HG03097 (cell line): ENCODE measurements around the gene PHACTR1.

Experiments
- ATAC-seq: cut with Tn5 transposase; IDR thresholded peaks from one replicate; pipeline ENCODE4 v1.9.1; 2021; ENCODE audit not compliant: unreplicated experiment, low FRiP score

The PHACTR1 gene

DNA sequence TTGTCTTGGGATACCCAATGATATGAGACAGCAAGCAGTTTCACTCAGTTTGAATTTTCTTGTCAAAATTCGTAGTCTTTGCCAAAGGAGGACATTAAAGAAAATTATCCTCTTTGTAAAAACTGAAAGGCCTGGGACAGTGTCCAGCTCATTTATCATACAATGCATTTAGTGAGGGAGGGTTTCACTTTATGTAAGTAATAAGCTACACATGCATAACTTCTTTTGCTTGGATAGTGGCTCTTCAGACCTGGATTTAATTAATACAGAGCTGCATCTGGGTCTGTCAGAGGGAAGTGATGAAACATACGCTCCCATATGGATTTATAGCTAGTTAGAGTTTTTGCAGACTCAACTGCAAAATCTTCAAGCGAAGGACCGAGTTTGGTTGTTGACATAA is 175.6 kb downstream of the PHACTR1 start:
- no peak for ATAC-seq

GRCh38 chr6:12893036-12893435 is 176.5 kb downstream of the PHACTR1 start:
- ATAC-seq: no peak

DNA sequence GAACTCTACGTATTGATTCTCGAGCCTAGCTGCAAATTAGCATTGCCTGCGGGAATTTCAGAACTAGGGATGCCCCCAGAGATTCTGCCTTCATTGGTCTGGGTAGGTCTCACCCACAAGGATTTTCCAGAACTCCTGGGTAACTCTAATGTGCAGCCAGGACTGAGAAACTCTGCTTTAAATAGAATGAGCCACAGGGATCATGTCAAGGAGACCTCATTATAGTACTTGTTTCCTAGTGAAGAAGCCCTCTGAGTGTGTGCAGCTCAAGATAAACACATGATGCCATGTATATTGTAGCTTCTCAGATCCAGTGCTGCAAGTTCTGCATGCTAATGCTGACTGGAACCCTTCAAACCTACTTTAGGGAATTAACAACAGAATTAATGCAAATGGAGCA is 179.2 kb downstream of the PHACTR1 start:
- ATAC-seq: no peak

DNA sequence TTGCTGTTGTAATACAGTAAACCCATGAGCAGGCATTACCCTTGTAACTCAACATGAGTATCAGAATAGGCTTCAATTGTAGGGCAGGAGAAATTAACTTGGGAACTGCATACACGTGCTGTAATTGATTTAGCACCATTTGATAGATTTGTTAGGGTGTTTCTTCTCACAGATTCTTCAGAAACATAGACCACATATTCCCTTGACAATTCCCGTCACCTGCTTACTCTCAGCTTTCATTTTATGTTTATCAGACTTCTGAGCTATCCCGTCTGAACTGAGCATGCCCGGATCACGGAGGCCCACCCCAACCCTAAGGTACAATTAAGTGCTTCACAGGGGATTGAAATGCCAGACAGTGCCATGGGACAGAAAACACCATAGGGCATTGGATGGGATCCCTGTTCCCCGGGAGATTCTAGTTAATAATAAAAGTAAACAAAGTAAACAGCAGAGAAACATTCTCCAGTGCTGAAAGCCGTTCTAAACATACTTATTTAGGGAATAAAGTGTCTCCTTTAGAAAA is 179.7 kb downstream of the PHACTR1 start:
- no peak for ATAC-seq

- ATAC-seq: no peak
Measured at GRCh38 chr6:12898603-12899002, 182.0 kb downstream of the PHACTR1 start.

DNA sequence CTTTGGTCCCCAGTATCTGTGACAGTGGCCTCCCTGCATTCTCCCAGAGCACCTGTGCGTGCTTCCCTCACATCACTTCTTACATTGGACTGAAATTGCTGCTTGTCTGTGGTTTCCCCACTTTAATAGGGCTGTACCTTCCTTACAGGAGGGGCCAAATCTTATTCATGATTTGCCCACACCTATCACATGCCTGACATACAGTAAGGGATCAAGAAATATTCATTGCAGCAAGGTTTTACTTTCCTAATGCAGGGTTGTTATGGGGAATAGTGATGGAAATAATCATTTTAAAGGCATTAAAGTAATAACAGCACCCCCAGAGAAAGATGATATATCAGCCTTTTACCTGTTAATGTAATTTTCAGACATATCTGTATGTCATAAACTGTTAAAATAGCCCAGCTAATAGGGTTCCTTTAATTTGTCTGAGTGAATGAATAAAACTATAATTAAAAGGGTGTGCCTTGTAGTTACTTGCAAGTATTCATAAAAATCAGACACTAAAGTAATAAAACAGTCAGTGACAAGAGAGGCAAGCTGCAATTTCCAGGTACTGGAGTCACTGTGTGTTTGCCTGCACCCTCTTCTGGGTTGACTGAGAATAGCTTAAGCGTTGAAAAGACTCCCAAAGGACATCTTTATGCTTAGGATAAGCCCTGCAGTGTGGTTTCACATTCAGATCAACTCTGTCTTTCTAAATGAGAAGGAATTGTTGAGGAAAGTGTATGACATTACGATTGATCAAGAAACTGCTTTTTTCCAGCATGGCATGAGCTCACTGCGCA is 182.7 kb downstream of the PHACTR1 start:
- no peak for ATAC-seq

GRCh38 chr6:12903246-12903645 is 186.7 kb downstream of the PHACTR1 start:
- no peak for ATAC-seq

GRCh38 chr6:12909833-12910232 is 193.3 kb downstream of the PHACTR1 start:
- ATAC-seq: no peak

DNA sequence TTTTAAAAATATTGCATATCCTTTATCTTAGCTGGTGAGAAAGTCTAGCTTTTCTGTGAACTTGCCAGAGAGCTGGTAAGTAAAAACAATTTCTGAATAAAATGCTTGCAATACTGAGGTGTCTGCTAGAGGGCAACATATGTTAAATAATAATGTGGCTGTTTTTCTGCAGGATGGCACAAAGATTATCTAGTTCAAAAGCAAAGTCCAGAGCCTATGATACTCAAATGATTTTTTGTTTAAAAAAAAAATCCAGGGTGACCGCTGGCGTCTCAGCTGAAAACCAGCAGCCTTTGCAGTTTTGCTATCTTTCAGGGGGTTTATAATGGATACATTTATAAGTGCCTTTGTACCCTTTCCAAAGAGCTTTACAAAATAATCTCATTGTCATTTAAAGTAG is 194.9 kb downstream of the PHACTR1 start:
- no peak for ATAC-seq

- ATAC-seq: no peak
Measured at GRCh38 chr6:12913201-12913600, 196.6 kb downstream of the PHACTR1 start.

GRCh38 chr6:12916006-12916405 is 199.4 kb downstream of the PHACTR1 start:
- ATAC-seq: no peak

DNA sequence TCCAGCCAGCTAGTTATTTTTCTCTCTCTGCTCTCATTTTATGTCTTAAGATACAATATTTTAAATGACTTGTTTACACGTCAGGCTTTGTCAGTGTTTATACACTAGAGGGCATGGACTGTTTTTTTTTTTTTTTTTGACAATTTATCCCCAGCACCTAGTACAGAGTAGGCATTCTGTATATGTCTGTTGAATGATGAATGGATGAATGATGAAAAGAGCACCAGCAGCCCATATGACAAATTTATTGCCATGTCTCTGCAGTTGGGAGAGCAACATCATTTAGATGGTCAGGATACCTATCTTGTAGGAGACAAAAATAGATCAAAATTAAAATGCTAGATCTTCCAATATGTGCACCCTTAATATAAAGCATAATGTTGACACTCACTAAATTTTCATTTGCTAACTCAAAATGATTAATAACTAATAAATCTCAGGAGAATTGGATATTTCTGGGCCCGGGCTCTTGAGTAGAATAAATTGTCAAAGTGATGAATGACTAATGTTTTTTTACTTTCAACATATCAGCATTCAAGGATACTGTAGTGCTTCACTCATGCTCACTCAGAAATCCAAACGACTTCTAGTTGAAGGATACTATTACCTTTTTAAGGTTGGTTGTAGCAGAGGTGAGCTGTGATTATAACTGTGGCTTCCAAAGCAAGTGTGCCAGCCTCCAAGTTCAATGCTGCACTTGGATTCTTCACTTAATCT is 200.0 kb downstream of the PHACTR1 start:
- no peak for ATAC-seq

DNA sequence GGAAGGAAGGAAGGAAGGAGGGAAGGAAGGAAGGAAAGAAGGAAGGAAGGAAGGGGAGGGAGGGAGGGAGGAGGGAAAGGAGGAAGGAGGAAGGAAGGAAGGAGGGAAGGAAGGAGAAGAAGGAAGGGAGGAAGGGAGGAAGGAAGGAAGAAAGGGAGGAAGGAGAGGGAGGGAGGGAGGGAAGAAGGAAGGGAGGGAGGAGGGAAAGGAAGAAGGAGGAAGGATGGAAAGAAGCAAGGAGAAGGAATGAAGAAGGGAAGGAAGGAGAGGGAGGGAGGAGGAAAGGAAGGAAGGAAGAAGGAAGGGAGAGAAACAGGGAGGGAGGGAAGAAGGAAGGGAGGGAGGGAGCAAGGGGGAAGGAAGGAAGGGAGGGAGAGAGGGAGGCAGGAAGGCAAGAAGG is 204.9 kb downstream of the PHACTR1 start:
- no peak for ATAC-seq

DNA sequence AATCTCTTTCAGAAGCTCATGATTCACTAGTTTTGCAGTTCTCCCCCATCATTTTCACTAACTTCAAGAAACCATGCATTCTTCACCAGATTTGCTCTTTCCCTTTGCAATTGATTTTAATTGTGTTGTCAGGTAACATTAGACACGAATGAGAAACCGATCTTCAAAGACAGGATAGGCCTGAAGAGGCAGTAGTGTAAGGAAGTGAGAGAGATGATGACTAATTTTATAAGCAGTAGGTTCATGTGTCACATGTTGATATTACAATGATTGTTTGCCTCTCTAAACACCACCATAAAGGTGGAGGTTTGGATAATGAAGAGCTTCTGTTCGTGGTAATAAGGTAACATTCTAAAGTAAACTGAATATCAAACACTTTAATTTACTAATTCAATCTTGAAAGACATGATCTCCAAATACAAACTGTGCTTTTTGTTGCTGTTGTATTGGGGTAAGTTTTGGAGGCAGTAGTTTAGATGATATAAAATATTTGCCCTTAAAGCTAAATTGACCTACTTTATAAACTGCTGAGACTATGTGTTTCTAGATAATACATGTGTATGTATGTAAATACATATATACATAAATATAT is 207.2 kb downstream of the PHACTR1 start:
- no peak for ATAC-seq

GRCh38 chr6:12924911-12925310 is 208.3 kb downstream of the PHACTR1 start:
- ATAC-seq: no peak

GRCh38 chr6:12927746-12928145 is 211.2 kb downstream of the PHACTR1 start:
- ATAC-seq: no peak

DNA sequence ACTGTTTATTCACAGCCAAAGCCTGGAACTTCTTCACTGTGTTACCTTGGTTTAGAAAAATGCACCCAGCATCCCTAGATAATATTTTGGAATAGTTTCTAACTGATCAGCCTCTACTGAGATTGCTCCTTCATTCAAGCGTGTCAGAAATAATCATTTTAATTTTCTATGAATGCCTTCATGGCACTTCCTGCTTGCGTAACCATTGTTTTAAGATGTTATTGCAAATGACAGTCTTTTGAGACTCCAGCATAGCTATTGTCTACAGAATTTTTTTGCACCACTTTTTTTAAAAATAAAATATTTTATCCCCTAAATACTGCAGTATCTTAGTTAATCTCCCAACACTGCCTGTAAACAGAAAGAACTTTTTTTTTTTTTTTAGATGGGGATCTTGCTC is 213.1 kb downstream of the PHACTR1 start:
- no peak for ATAC-seq

DNA sequence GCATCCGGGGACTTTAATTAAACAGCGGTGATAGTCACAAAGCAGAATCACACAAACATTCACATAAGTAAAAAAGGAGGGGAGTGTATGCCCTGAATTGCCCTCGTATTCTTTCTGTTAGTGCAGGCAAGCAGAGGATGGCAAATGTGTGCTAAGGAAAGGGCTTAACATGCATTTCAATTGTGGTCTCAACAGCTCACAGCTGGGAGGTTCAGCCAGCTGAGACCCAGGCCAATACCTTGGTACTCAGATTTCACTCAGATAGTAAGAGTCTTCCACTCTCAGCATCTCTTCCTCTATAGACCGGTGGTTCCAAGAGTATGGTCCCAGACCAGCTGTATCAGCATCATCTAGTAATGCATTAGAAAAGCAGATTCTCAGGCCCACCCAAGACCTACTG is 215.1 kb downstream of the PHACTR1 start:
- ATAC-seq: no peak

GRCh38 chr6:12935637-12936036 is 219.1 kb downstream of the PHACTR1 start:
- no peak for ATAC-seq

DNA sequence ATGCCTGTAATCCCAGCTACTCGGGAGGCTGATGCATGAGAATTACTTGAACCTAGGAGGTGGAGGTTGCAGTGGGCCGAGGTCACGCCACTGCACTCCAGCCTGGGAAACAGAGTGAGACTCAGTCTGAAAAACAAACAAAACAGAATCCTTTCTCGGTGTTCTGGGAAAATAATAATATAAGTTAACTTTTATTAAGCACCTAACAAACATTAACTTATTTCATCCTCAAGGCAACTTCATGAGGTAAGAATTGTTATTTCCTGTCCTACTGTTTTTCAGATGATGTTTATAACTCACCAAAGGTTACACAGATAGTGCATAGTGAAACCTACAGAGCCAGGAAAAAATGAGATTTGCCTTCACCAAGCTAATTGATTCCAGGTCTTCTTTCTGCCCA is 221.4 kb downstream of the PHACTR1 start:
- ATAC-seq: no peak

GRCh38 chr6:12939314-12939713 is 222.7 kb downstream of the PHACTR1 start:
- no peak for ATAC-seq

DNA sequence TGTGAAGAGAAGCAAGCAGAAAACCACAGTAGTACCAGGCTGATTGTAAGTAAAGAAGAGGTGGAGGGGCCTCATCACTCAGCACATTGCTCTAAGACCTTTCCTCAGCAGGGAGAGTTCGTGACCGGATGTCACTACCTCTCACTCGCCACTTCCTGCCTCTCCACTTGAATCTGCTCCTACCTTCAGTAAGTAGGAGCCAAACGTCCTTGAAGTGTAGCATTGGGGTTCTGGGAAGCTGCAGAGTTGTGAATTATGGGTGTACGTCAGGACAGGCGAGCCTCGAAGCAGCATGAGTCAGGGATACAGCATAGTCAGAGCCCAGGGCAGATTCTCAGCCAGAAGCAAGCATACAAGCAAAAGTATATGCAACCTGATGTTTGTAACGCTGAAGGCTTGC is 224.9 kb downstream of the PHACTR1 start:
- no peak for ATAC-seq
